Stimulated activated CD4-positive, alpha-beta T cell treated with anti-CD3 and anti-CD28 coated beads, TNF-alpha, amount 100 ng/mL, for 1 hour (primary cell): Measurements from ENCODE around the gene KCTD16.

ENCODE experiments used
- DNase-seq, 3 donors: peaks; one replicate each; pipeline ENCODE4 v3.0.0-alpha.2; 2020; ENCODE audit warnings: low read depth in 3 of 3, low spot score in 1 of 3

The KCTD16 gene

GRCh38 chr5:144510845-144511579 is 340.3 kb downstream of the KCTD16 start:
- no peak for DNase-seq

- no peak for DNase-seq
Observed at GRCh38 chr5:144511580-144512072, 341.0 kb downstream of the KCTD16 start.

DNA sequence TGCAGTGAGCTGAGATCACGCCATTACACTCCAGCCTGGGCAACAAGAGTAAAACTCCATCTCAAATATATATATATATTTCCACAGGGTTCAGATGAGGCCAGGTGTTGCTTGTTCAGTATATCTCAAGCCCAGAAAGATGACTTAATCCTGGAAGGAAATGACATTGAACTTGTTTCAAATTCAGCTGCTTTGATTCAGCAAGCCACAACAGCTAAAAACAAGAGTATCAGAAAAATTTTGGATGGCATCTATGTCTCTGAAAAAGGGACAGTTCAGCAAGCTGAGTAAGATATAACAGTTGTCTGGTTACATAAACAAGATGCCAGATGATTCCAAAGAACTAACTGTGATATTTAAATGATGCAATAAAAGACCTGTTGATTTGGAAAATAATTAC is 352.0 kb downstream of the KCTD16 start:
- DNase-seq: no peak

- no peak for DNase-seq
Observed at GRCh38 chr5:144525000-144525399, 354.3 kb downstream of the KCTD16 start.

- no peak for DNase-seq
Observed at GRCh38 chr5:144531188-144531587, 360.5 kb downstream of the KCTD16 start.
